NCI-H146 treated with DMSO at 0.1 percent for 48 hours (cell line): Measurements from ENCODE around the gene TLL1.

ENCODE experiments used
- DNase-seq: peaks from one replicate; lab custom pipeline; 2025; ENCODE audit not compliant: unreplicated experiment; lab: John Stamatoyannopoulos, UW

The TLL1 gene

DNA sequence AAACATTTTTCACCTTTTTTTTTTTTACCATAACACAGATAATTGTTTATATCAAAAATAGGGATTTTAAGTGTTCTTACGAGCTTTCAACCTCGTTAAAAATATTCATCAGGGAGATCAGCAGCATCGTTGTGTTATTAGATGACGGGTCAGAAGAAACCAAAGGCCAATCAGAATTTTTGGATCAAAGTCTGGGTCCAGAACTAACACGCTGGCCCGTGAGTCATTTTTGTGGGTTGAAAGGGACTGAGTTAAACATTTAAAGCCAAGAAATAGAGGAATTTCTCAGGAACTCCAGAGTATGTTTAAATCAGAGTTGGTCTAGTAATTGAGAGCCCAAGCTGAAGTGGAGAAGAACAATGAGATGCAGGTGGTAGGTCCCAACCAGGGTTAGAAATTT, 170.8 kb downstream of the TLL1 start:
- no peak for DNase-seq

DNA sequence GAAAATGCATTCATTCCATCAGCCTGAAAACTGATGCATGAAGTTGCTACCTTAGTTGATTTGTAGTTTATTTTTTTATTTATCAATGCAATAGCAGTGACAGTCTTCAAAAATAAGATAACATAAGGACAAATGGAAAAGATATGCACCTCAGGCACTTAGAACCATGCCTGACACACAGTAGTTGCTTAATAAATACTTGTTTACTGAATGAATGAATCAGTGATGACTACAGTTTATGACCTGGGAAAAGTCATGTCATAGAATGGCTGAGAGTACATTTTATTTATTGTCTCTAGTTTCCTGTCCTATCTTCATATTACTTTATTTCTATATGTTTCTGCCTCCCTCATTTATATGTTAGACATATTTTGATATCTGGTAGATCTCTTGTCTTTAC, 171.8 kb downstream of the TLL1 start:
- no peak for DNase-seq

DNA sequence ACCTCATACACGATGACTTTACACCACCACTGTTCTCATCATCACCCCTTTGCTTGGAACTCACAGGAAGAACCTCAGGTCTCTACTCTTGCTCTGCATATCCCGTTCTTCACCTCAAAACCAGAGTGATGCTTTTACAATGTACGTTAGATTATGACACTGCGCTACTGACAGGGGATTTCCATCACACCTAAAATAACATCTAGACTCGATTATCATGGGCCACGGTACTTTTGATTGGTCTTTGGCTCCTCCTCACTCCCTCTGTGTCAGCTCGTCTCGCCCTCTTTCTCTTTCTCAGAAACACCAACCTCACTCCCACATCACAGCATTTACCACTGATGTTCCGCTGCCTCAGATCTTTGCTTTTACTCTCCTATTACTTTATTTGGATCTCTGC, 172.4 kb downstream of the TLL1 start:
- DNase-seq = no peak

DNA sequence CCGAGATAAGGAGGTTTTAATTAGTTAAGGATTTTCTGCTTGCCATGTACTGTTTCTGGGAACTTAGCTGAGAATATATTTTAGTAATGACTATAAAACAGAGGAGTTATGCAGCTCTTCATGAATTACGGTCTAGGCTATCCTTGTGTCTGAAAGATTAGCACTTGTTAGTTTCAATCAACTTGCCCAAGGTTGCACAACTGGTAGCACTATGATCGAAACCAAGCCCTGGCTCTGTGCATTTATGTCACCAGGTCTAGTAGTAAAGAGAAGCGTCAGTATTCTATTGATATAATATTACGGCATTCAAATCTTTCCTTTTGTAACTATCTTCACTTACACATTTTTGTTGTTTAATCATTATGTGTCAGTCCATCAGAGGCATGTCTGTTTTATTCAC, 176.0 kb downstream of the TLL1 start:
- DNase-seq = no peak

DNA sequence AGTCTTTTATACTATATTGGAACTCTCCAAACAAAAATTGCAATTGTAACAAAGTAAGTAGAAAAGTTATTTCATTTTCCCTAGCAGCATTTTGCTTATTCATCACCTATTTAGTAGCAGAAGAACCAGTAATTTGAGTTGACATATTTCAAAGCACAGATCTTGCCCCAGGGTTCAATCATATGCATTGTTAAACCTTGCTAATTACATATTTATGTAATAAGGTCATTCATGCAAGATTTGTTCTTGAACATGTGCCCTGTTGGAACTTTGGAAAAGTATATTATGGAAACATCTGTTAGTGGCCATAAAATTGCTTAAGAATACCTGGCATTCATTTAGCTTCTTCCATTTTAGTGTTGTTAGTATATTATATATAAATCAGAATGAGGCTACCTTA, 191.7 kb downstream of the TLL1 start:
- no peak for DNase-seq

DNA sequence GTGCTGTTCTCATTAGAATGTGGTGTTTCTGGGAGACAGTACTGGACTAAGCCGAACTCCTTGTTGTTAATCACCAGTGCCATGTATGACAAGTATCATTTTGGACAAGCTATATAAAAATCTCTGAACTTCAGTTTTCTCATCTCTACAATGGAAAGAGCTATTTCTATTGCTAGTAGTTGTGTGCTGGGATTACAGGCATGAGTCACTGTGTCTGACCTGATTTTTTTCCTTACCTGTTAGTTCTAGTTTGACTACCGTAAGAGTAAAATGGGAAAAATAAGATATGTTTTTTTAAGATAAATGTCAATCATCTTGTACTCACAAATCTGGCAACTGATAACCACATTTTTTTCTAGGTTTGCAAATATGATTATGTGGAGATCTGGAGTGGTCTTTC, 192.3 kb downstream of the TLL1 start:
- no peak for DNase-seq

DNA sequence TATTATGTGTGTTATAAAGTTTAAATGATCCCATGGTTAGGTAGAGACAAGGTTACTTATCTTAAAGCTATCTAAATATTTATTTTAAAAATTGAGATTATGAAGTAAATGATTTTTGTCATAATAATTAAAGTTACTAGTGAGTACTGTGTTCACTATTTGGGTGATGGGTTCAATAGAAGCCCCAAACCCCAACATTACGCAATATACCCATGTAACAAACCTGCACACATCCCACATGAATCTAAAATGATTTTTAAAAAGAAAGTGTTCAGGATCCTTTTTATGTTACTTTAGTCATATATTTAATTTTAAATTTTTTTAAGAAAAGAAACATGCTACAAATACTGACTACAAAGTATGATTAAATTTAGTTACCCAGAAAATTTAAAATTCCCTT, 193.9 kb downstream of the TLL1 start:
- DNase-seq = no peak

DNA sequence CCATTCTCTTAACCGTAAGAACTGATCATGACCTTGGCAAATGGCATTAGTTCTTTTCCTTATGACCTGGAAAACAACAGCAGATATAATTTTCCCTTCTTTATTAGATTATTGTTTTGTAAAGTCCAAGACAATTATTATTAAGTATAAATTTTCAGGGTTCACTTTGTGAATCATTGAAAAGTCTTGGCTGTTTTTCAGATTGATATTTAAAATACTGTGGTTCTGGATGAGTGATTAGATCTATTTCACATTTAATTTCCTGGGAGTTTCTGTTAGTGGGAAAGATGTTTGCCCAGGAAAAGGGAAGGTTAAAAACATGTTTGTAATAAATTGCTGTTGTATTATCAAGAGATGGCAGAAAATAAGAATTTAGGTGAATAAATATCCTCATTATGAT, 194.9 kb downstream of the TLL1 start:
- DNase-seq = no peak

DNA sequence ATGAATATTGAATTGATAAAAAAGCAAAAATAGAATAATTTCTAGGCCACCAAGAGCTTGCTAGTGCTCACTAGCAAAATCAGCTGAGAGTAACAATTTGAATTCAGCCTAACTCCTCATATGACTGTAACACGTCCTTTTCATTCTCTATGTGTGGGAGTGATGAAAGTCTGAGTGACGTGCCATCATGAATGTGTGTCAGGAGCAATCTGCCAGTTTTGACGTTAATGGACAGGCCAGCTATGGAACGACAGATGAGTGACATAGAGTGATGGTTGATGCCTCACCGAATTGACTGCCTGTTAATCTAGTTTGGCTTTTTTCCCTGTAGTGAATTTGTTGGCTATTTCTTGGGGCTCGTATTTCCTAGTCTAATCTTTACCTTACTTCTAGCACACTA, 200.7 kb downstream of the TLL1 start:
- DNase-seq = no peak

DNA sequence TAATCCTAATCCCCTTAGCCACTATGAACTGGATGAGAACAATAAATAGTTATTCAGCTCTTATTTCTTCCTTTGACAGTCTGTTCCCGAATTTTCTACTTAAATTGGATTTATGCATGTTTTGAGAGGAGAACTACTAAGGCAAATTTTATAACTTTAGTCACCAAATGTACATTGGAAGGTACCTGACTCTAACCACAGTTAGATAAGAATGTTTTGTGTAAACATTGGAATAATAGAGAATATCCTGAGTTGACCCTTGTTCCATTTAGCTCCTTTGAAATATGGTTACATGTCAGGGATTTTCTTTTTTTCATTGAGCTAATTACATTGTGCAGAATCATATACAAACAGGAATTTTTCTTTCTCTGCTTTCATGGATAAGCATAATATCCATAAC, 202.6 kb downstream of the TLL1 start:
- no peak for DNase-seq

DNA sequence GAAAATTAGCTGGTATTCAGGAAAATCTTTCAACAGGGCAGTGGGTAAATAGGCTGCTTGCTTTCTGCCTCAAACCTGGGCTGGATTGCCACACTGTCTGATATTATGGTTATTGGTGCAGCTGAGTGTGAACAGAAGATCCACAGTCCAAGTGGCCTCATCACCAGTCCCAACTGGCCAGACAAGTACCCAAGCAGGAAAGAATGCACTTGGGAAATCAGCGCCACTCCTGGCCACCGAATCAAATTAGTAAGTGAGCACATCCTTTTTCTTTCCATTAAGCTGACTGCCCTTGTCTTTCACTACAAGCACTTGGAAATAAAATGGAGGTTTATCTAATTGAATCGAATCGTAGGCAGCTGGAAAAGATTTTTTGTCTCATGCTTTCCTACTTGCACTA, 204.7 kb downstream of the TLL1 start:
- DNase-seq = no peak

DNA sequence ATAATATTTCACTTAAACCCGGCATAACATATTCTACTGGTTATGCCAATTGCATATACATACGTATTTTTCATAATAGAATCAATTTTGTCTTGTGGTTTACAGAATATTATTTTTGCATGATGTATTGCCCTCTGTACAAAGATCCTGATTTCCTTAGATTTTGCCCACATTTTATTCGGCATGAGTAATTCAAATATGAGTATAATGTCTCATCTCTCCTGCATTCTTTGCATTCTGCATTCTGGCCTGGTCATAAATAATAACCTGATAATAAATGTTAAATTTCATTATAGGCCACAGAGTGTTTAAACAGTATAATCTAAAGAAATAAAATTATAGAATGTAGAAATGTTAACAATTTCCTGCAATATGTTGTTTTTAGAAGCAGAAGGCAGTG, 205.3 kb downstream of the TLL1 start:
- DNase-seq = no peak

DNA sequence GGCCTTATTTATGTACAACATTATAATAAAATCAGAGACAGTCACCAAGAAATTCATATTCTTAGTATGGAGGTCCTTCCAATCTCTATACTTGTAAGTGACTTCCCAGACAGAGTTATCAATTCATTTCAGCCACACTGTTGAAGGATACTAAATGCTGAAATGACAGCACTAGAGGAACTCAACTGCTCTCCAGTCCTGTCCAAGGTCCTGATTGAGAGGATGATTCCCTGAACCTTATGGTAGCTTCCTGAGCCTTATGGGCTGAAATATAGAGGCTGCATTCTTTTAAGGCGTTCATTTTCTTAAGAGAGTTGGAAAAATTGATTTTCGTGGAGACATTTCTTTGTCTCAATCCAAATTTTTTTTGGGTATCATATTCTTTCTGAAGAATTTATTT, 205.9 kb downstream of the TLL1 start:
- no peak for DNase-seq

DNA sequence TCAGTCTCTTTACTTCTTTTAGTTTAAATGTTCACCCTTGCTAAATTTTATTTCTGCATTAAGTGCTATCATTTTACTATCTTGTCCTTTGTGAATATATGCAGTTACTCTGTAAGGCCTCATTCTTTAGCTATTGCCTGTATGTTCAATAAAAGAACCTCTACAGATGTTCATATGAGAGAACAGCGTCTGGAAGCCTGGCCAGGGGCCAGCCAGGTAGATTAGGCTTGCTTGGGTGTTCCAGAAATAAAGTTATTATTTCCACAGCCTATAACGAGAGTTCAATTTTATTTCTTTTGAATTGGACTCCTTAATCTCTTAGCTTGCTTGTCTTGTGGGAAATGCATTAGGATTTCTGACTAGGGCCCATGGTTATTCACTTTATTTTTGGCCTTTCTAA, 214.5 kb downstream of the TLL1 start:
- no peak for DNase-seq

DNA sequence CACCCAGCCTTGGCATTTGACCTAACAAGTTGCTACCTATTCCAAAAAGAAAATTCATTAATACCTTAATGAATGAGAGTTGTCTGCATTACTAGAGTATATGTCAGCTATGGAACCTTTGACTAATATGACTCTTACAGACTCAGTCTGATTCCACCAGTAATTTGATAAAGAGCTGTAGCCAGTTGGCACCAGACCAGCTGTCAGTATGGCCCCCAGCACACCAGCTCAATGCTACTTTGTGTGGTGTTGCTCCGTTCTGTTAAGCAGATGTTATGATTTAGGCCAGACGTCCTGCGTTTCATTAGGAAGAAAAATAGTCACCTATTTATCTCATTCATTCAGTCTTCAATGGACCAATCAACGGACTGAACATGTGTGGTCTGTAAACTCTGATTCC, 215.5 kb downstream of the TLL1 start:
- DNase-seq = no peak

DNA sequence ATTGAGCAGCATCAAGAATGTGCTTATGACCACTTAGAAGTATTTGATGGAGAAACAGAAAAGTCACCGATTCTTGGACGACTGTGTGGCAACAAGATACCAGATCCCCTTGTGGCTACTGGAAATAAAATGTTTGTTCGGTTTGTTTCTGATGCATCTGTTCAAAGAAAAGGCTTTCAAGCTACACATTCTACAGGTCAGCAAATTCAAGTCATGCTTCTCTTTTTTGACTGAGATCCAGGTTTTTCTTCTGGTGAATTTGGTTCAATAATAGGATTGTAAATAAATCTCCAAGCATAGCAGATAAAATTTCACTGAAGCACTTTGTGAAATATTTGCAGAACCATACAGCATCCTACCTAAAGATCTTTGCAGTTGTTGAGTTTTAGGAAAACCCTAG, 218.1 kb downstream of the TLL1 start:
- peak; percentile 40 for DNase-seq

DNA sequence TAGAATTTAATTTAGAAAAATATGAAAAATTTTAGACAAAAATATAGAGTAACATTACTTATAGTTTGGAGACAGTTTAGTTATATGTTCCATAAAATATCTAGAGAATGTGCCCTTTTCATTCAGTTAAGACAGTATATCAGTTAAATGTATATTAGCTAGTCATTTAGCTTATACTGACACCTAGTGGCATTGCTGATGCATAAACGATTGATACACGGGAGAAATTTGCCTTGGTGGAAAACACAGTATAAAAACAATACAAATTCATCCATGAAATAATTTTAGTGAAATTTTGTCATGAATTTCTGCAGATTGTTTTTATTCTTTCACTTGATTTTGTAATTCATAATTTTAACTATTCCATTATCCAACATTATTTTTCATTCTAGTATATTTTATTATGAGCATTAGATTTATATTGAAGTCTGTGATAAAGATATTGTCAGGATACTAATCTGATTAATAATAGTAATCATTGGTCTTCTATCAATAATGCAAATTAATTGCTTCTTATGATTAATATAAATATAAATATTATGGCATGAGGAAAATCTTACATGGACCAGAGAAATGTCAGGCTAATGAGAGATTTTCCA, 219.0 kb downstream of the TLL1 start:
- DNase-seq = peak; percentile 46

DNA sequence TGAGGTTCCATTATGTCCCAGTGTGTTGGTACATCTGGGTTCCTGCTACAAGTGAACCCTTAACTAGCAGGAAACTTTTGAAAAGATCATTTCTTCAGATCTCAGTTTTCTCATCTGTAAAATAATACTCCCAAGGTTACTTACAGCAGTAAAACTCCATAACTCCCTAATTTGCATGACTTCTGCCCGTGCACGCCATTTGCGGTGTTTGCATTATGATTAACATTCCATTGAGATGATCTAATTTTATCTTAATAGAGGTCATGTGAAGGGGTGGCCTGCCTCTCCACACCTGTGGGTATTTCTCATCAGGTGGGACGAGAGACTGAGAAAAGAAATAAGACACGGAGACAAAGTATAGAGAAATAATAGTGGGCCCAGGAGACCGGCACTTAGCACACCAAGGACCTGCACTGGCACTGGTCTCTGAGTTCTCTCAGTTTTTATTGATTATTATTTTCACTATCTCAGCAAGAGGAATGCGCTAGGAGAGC, 219.8 kb downstream of the TLL1 start:
- DNase-seq = no peak

DNA sequence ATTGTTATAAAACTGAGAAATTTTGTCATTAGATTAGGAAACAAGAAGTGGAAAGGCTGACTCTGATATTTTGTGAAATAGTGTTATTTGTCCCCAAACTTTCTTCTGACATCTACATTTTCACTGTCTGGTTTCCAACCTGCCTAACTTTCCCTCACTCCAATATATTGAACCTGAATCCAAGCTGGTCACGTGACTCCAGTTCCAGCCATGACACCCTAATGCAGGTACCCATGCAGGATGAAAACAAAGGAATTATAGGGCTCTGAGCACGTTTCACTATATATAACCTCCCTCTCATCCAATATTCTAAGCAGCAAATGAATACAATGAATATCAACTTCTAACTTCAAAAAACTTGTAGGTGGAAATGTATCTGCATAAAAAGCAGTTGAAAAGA, 231.6 kb downstream of the TLL1 start:
- DNase-seq = no peak

DNA sequence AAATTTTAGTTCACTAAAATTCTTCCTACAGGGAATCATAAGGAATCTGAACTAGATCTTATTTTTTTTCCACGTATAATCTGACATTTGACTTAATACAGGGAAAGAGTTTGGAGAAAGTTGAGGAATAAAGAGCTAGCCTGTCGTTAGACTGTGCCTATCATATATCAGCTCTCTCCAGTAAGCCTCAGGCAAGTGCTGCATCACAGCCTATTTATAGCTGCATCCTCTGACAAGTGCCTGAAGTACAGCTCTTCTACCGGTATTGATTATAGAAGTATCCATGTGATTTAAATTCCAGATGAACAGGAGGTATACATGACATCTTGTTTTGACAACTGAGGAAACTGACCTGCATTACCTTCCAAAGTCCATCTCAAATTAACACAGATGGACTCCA, 248.9 kb downstream of the TLL1 start:
- DNase-seq = no peak

DNA sequence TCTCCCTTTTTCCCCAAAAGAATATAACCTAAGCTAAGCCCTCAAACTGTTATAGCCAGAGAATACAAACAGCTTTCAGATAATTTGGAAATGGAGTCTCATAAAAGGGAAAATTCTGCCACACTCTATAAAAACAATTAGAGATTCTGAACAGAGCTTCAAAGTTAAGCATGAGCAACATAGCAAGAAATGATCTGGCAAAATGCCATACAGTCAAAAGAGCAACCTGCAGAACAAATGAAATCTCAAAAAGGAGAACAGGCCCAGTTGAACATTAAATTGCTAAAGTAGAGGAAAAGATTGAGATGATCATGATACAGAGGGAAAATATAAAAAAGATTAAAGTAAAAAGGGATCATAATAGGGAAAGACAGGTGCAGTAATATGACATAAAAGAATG, 250.5 kb downstream of the TLL1 start:
- DNase-seq = no peak

DNA sequence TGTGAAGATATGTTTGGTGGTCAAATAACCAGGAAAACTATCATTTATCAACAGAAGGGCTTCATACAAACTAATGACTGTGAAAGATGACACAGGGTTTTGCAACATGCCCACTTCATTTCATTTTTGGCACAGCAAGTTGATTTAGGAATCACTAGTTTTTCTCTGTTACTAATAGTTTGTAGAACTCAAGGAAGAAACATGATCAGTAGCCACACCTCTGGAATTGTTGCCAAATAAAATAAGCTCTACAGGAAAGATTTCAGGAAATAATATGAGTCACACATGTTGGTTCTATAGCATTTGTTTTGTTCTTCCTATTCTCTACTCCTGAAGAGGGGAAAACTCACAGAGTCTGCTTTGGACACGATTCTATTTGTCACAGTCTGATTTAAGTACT, 255.4 kb downstream of the TLL1 start:
- DNase-seq = no peak

DNA sequence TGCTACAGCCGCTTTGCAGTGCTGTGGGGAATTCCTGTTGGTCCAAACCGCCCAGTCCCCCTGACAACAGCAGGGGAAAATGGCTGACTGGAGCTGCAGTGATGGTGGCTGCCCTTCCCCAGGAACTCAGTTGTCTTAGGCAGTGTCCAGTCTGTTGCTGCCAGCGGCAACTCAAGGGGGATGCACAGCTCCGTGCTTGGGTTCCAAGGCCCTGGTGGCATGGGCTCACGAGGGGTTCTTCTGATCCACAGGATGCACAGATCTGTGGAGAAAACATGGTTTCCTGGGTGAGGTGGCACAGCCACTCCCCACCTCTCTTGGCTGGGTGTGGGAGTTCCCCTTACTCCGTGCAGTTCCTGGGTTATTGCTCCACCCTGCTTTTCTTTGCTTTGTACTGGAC, 261.2 kb downstream of the TLL1 start:
- no peak for DNase-seq

DNA sequence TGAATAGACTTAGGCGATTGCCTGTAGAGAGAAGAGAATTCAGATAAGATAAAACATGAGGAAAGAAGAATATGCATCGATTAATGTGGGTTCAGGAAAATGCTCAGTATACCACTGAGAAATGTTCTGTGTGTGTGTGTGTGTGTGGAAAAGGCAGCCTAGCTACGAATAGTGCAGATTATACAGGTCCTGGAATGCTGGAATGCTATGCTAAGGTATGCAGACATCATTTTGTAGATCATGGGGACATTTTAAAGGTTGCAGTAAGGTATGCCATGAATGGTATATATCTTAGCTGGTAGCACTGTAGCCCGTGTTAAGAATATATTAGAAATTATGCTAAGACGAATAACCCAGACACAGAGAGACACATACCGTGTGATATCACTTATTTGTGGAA, 267.9 kb downstream of the TLL1 start:
- DNase-seq = no peak
